HG03064 (cell line): Measurements from ENCODE around the gene ZGRF1.
"Not testable (repeated sequence)": the region's sequence is repeated elsewhere in the genome, so short reads cannot be mapped to it uniquely, and the experiment has no call there.

ENCODE experiments used
- ATAC-seq: cut with Tn5 transposase; IDR thresholded peaks from one replicate; pipeline ENCODE4 v1.9.1; 2021; ENCODE audit warnings: low read depth; ENCODE audit not compliant: unreplicated experiment

Gene ZGRF1, protein sequence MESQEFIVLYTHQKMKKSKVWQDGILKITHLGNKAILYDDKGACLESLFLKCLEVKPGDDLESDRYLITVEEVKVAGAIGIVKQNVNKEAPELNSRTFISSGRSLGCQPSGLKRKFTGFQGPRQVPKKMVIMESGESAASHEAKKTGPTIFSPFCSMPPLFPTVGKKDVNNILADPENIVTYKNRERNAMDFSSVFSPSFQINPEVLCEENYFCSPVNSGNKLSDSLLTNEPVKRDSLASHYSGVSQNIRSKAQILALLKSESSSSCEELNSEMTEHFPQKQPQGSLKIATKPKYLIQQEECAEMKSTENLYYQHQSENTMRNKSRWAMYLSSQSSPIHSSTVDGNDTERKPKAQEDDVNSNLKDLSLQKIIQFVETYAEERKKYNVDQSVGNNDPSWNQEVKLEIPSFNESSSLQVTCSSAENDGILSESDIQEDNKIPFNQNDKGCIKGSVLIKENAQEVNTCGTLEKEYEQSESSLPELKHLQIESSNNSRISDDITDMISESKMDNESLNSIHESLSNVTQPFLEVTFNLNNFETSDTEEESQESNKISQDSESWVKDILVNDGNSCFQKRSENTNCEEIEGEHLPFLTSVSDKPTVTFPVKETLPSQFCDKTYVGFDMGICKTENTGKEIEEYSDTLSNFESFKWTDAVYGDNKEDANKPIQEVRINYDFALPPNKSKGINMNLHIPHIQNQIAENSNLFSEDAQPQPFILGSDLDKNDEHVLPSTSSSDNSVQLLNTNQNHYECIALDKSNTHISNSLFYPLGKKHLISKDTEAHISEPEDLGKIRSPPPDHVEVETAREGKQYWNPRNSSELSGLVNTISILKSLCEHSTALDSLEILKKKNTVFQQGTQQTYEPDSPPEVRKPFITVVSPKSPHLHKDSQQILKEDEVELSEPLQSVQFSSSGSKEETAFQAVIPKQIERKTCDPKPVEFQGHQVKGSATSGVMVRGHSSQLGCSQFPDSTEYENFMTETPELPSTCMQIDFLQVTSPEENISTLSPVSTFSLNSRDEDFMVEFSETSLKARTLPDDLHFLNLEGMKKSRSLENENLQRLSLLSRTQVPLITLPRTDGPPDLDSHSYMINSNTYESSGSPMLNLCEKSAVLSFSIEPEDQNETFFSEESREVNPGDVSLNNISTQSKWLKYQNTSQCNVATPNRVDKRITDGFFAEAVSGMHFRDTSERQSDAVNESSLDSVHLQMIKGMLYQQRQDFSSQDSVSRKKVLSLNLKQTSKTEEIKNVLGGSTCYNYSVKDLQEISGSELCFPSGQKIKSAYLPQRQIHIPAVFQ (N-terminal part only)

DNA sequence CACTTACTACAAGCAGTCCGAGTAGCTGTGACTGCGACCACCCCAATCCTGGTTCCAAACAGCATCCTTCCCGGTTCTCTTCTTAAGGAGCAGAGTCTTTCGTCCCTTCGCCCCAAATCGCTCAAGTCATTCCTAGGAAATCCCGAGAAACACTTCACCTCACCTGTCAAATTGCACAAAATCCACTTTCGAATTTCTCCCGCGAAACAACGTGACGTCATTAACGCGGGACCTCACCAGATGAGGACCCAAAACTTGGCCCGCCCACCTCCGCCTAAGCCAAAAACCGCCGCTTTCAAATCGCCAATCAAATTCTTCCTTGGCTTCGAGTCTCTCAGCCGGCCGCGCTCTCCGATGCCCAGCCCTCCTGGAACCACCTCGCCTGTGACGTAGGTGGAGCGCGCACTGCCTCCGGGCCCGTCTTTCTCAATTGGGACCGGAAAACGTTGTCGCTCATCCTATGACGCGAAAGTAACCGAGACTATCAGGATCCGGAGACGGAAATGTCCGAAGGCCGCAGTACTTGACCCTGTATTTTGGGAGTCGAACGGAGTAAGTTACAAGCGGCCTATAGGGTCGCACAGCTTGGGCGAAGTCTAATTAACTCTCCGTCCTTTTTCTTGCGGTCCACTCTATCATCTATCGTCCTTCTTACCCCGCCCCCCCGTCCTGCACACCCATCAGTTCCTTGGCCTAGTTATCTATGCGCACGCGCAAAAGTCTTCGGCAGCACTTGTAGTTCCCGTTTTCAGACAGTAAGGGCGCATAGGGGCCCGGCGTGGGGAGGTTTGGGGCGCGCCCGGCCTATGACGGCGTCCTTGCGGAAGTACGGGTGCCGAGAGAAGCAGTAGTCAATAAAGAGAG is at the start of gene ZGRF1, which contains the start of gene LARP7:
ZGRF1 (minus strand) TSS at position 222 of the 864 bp plus-strand sequence. CDS start 3,733 bp downstream, outside the sequence.
LARP7 (plus strand) TSS at position 456 of the 864 bp plus-strand sequence. CDS start 7,527 bp downstream, outside the sequence.
- ATAC-seq = peak; percentile 90

DNA sequence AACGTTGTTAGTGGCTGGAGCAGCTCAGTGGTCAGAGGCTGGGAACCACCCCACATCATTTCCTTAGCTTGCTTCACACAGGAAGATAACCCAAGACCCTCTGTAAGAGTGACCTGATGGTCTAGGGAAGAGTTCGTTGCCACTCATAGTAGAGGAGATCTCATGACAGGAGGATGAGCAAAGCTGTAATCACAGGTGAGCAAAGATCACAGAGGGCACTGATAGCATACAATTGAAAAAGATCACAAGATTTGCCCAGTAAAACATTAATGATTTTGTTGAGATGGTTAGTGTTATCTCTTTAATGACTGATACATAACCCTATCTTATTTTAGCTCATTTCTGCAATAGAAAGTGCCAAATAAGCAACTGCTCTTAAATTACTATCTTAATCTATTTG is 44.3 kb upstream of the ZGRF1 start:
- ATAC-seq = no peak

DNA sequence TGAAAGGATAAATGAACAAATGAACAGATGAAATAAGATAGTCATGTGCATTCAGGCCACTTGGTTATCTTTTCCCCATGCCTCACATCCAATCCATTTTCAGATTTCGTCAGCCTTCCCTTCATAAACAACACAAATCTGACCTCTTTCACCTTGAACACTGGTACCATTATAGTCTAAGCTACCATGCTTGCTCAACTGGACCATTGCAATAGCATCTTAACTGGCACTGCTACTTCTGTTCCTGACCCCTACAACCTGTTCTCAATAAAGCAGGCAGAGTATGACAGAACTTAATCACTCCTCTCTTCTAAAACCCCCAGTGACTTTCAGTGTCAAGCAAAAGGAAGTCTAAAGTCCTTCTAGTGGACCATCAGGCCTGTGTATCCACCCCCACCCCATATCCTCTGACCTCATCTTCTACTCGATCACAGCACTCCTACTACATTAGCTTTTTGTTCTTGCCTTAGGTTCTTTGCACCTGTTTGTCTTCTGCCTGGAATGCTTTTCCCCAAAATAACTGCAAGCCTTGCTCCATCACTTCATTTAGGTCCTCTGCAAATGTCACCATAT is 40.9 kb upstream of the ZGRF1 start:
- no peak for ATAC-seq

DNA sequence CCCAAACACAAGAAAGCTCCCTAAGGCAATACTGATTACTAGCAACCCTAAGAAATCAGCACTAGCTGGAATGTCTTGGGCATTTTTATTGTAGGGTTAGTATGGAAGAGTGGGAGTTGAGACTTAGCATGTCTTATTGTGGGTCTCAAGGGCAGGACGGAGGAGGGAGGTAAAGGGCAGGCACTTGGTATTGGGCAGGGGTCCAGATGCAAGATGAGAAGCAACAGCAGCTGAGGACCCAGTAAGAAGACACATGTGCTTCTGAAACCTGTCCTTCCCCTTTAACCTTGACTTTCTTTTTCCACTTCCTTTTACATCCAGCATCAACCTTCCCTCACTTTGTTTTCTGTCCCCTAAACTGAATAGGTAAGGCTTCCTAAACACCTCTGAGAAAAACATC is 37.7 kb upstream of the ZGRF1 start:
- ATAC-seq = no peak

DNA sequence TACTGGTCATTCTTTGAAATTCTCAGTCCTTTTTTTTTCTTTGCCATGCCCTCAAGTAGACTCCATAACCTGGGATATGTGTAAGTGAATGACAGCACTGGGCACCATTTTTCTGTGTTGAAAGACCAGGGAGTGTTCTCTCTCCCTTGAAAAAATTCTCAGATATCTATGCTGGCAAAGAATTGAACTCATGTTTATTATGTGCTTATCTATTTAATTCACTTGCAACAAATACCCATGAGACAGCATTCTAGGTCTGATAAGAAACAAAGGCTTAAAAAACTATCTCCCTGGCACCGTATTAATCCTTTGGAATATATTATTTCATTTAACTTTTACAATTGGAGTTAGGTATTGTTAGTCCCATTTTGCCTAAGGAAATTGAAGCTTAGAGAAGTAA is 37.0 kb upstream of the ZGRF1 start:
- ATAC-seq = no peak

DNA sequence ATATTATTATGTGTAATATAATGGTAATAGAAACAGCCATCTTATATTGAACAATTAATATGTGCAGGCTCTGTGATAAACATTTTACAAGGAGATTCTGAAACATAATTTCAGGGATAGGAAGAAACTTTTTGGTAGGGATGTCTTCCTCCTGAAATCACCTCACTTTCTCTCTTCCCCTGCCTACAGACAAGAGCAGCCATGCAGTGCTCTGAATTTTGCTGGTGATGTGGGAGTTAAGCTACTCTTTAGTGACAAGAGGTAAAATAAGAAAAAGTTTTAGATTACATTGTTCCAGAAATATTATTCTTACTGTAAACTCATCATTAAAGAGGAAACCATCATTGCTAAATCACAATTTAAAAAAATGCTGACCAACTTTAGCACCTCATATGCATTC is 36.4 kb upstream of the ZGRF1 start:
- ATAC-seq = no peak

DNA sequence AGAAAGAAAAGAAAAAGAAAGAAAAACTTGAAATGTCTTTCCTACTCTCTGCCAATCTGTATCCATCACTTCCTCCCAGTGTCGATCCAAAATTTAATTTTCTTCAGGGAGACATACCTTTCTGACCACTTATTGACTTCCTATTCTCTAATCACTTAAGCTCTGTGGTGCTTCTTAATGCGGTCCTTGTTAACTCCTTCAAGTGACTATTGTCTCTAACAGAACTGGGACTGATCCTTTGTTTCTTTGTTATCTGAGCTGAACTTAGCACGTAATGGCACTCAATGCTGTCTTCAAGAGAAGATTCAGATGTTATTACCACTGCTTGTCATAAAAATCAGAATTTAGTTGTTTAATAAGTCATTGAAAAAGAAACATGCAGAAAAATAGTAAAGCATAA is 31.4 kb upstream of the ZGRF1 start:
- ATAC-seq = no peak

DNA sequence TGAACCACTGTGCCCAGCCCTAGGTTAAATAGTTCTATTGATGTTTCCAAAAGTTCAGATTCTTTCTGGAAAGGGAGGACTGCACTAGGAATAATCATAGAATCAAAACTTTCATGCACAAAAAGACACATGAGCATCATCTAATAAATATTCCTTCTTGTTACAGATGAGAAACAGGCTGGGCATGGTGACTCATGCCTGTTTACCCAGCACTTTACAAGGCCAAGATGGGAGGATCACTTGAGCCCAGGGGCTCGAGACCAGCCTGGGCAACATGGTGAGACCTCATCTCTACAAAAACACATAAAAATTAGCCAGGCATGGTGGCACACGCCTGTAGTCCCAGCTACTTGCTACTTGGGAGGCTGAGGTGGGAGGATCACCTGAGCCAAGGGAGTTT is 27.9 kb upstream of the ZGRF1 start:
- ATAC-seq = no peak

DNA sequence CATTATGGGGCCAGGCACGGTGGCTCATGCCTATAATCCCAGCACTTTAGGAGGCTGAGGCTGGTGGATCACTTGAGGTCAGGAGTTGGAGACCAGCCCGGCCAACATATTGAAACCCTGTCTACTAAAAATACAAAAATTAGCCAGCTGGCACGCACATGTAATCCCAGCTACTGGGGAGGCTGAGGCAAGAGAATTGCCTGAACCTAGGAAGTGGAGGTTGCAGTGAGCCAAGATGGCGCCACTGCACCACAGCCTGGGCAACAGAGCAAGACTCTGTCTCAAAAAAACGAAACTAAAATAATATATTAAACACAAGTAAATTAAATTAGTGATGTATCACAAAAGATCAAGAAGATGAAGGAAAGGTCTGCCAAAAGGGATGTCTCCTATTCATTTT is 19.4 kb upstream of the ZGRF1 start:
- ATAC-seq = not testable (repeated sequence)

DNA sequence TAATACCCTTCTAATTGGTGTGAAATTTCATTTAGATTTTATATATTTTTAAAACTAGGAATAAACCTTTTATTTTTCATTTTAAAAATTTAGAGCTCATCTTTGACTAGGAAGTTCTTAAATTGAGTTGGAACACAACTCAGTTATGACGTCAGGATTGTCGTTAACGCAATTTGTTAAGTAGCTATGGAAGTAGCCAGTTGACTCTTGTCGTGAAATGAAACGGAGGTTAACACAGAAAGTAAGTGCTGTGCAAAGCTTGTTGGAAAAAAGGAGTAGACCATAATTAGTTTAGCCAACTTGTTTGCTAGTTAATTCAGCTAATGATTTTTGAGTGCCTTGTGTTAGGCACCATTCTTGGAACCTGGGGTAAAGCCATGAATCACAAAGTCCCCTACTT is 18.6 kb upstream of the ZGRF1 start:
- ATAC-seq = no peak

DNA sequence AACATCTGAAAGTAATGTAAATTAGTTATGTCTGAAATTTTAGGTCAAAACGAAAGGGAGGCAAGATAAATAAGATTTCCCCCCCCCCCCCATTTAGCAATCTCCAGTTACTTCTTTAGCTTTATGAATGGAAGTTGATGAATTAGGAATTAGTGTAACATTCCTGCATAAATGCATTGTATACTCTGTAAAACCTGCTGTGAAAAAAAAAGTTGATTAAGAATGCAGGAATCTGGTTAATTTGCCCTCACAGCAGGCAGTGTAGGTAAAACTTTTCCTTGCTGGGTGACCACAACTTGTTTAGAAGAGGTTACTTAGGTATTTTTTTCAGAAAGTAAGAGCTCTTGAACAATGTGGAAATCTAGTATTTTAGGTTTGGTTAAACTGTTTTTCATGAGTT is 15.5 kb upstream of the ZGRF1 start:
- ATAC-seq = no peak

DNA sequence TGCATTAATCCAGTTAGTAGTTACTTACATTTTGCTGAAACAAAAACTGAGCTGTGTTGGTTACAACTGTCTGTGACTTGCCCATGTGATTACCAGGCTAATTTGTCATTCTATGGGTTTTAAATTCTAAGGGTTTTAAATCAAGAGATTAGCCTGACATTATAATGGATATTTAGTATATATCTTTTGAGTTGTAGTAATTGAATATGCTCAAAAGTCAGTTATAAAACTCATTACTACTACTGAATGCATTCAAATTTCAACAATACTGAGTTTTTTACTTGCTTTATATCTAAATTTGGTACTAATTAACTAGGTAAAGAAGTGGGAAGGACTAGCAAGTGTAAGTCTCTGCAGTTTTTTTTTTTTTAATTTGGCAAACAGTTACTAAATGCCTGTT is 14.9 kb upstream of the ZGRF1 start:
- ATAC-seq = no peak

DNA sequence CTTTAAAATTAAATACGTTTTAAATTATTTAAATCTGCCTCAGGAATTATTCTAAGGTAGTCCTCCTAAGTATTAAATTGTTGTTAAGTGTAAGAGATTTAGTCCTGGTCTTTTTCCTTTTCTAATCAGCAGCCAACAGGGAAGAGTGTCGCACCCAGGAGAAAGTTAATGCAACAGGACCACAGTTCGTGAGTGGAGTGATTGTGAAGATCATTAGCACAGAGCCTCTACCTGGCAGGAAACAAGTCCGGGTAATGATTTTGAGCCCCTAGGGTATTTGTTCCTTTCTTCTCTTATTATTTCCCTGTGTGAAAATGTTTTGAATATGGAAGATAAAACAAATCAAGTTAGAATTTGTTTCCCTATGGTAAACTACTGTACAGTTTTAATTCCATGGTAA is 13.6 kb upstream of the ZGRF1 start:
- no peak for ATAC-seq

DNA sequence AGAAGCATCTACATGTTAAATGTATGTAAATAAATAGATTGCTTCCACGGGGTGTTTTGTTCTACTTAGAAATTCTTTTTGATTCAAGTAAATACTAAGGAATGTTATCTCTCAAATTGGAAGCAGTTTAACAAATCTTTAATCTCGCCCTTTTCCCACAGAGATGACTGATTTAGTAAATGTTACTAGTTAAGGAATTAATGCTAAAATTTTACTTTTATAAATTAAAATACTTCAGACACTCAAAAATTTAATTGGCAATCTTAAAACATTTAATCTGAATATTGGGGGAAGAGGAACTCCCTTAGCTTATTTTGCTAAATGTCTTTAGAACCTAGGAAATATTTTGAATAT is 12.3 kb upstream of the ZGRF1 start:
- no peak for ATAC-seq

DNA sequence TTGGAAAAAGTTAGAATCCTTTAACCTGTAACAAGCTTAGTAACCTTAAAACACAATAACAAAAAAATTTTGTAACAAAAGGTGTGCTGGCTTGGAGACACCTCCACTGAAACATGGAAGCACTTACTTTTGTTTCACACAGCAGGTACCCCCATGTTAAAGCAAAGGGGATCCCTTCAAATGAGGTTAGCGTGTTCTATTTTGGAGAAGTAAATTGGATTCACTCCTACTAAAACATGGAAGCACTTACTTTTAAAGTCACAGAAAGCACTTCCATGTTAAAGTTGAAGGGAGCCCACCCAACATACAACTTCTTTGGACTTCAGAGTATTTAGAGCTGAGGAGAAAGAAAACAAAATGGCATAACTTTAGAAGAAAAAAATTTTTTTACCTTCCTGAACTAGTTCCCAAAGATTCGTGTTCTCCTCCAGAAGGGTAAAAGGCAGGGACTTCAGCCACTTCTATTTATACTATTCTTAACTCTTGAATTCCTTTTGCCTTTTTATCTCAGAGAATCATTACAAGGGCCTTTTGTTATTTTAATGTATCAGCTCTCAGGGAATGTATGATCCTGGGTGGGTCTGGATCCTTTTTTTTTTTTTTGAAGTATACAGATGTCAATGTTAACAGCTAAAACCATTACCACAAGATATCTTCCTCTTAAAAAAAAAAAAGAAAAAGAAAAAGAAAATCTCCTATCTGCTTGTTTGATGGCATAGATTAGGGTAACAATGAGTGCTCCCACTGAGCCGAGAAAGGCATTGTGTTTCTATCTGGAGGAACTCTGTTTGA is 11.8 kb upstream of the ZGRF1 start:
- ATAC-seq = no peak

DNA sequence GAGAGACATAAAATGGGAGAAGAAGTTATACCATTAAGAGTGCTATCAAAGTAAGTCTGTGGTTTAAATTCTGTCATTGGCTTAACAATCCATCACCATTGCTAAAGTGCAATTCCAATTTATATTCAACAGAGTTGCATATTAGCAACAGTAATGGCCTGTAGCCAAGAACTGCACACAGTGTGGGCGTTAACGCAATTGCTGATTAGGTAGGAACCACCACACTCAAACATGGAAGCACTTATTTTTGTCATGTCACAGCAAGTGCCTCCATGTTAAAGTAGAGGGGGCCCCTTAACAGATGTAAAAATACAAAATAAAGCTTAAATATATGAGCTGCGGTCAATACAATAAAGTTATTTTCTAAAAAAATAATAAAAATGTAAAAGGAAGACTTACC is 11.1 kb upstream of the ZGRF1 start:
- ATAC-seq = no peak

DNA sequence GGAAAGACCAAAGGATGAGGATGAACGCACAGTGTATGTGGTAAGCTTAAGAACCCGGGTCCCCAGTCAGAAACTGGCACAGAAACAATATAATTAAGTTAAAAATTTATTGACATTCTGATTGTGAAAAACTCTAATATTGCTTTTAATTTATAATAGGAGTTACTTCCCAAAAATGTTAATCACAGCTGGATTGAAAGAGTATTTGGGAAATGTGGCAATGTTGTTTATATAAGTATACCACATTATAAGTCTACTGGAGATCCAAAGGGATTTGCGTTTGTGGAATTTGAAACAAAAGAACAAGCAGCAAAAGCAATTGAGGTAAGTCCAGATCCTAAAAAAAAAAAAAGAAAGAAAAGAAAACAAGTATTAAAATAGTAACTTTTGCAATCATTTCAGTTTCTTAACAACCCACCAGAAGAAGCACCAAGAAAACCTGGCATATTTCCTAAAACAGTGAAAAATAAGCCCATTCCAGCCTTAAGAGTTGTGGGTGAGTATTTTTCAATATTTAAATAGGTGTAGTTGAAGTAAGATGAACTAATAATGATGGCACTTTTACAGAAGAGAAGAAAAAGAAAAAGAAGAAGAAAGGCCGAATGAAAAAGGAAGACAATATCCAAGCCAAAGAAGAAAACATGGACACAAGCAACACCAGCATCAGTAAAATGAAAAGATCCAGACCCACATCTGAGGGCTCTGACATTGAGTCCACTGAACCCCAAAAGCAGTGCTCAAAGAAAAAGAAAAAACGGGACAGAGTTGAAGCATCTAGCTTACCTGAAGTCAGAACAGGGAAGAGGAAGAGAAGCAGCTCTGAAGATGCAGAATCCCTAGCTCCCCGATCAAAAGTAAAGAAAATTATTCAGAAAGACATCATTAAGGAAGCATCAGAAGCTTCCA is 10.2 kb upstream of the ZGRF1 start:
- ATAC-seq = no peak
